ENCODE results near the gene ADAMTSL1.
"Not testable (repeated sequence)": the region's sequence is repeated elsewhere in the genome, so short reads cannot be mapped to it uniquely, and the experiment has no call there.

The ADAMTSL1 gene

GRCh38 chr9:18874990-18875389 lies 401.0 kb downstream of the ADAMTSL1 start:
- not testable (repeated sequence) for DNase-seq

- no peak for DNase-seq
These were observed 404.0 kb downstream of the ADAMTSL1 start for GRCh38 chr9:18877984-18878383.

DNA sequence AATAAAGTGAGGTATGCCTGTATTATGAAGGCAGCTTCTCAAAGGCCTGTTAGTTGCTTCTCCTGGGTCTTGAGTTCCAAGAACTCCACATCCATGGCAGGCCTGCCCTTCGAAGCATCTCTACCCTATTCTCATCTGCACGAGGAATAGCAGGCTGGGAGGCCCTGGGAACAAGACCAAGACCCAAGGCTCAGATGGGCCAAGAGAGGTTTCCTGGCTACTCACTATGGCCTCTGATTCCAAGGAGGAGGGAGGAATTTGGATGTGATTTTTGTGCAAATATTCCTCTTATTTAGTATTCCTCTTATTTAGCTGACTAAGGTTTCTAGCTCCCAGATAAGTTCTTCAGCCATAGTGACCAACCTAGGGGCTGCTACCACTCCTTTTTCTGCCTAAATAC lies 407.8 kb downstream of the ADAMTSL1 start:
- DNase-seq: no peak

GRCh38 chr9:18887546-18887945 lies 413.6 kb downstream of the ADAMTSL1 start:
- no peak for DNase-seq

DNA sequence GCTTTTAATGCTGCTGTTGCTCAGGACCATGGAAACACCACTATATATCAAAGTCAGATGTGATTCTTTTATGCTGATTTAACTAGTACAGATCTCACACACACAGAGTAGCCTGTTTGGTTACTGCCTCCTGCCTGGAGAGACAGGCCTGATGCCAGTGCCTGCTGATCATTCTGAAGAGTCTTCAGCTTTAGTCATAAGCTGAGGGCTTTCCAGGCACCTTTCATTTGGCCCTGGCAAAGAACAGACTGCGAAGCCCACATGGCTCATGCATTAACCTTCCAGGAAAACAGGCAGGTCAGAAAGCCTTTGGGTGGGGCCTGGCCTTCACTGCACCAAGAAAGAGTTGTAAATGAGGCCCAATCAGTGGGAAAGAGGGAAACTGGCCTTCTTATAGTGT lies 414.3 kb downstream of the ADAMTSL1 start:
- no peak for DNase-seq

DNA sequence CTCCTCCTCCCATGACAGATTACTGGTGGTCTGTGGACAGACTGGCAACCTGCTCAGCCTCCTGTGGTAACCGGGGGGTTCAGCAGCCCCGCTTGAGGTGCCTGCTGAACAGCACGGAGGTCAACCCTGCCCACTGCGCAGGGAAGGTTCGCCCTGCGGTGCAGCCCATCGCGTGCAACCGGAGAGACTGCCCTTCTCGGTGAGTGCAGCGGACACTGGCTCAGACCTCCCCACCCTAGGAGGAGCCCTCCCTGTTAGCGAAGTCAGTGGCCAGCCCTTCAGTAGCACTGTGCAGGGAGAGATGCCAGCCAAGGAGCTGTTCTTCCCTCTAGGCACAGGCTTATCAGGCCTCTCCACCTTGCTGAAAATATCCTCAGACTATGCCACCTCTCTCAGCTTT lies 415.6 kb downstream of the ADAMTSL1 start:
- DNase-seq: no peak

DNA sequence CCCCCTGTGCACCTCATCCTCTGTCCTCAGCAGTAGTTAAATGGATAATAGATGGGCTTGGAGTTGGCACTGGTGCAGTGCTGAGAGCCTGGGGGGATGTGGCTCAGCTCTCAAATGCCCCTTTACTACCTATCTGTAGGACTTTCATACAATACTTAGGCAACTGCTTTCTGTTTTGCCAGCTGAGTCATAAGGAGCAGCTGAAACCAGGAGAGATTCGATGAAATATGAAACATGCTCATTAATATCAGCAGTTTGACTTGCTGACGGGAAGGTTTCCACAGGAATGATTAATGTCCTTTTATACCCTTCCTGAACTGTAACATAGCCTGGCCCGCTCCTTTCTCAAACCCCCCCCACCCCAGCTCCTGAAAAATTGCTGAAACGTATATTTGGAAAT lies 416.4 kb downstream of the ADAMTSL1 start:
- DNase-seq: no peak

GRCh38 chr9:18891946-18892670 lies 418.2 kb downstream of the ADAMTSL1 start:
- DNase-seq: no peak

DNA sequence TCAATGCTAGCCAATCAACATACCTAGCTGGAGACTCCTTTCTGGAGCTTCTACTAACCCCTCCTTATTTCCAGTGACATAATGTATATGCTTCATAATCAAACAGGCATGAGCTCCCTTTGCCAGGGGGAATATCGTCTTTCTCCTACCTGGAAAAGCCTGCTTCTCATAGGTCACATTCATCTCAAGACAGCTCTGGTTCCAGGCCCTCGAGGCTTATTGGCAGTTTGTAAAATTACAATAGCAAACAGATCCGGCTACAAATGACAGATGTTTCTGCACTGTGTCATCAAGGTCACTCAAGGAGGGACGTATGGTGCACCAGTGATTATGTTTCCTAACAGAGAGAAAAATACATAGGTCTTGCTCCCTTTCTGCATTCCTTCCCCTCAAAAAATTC lies 419.1 kb downstream of the ADAMTSL1 start:
- DNase-seq: no peak

- no peak for DNase-seq
These were observed 419.5 kb downstream of the ADAMTSL1 start for GRCh38 chr9:18893491-18893890.

GRCh38 chr9:18896004-18896403 lies 422.1 kb downstream of the ADAMTSL1 start:
- no peak for DNase-seq

- DNase-seq: no peak
These were observed 422.7 kb downstream of the ADAMTSL1 start for GRCh38 chr9:18896531-18897179.

- DNase-seq: no peak
These were observed 429.5 kb downstream of the ADAMTSL1 start for GRCh38 chr9:18903450-18903849.

GRCh38 chr9:18905028-18905882 lies 431.3 kb downstream of the ADAMTSL1 start:
- DNase-seq: no peak

DNA sequence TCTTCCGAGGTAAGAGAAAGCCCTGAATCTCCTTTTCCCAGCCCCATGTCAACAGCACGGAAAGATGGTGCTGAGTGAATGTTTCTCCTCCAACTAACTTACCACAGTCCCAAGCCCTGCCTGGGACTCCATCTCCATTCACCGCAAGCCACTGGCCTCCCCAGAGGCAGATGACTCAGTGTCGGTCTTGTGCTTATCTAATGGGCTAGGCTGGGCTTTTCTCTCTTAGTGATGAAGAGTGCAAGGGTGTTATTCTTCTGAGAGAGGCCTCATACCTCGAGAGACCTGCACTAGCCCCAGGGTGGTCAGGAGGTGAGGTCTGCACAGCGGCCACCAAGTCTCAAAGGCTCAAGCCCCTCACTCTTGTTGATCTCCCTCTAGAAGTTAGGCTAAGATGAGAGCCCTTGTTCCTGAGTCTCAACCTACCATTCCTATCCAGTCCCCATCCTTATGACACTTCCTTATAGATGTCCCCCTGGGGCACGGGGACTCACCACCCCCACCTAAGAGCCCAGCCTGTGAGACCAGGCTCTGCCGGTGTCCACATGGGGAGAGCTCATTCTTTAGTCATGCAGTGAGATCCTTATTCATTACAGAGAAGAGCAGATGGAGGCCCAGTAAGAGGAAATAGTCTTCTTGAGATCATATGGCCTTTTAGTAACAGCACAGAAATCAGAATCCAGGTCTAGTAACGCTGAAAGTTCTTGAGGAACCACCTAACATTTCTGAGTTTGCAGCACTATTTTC lies 432.1 kb downstream of the ADAMTSL1 start:
- no peak for DNase-seq

- DNase-seq: no peak
These were observed 432.9 kb downstream of the ADAMTSL1 start for GRCh38 chr9:18906656-18907395.

DNA sequence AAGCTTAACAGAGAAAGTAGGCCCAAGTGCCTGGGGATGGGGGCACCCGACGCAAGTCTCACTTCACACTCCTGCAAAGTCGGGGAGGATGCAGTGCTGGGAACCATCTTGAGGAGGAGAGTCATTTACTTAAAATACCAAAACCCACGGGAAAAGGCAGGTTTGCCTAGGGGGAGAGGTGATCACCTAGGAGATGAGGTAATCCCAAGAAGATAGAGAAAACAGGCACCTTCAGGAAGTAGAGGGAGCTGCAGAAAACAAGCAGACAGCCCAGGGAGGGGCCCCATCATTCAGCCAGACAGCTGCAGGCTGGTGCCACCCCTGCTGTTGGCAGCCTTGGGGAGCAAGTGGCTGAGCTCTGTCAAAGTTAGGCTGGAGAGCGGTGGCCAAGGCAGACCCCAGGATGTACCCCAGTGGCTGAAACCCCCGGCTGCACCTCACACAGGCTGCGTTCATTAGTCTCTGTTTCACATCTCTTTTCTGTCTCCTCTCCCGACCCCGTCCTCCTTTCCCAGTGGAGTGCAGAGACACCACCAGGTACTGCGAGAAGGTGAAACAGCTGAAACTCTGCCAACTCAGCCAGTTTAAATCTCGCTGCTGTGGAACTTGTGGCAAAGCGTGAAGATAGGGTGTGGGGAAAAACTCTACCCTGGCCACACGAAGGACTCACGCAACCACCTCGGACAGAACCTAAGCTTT lies 434.1 kb downstream of the ADAMTSL1 start:
- no peak for DNase-seq

DNA sequence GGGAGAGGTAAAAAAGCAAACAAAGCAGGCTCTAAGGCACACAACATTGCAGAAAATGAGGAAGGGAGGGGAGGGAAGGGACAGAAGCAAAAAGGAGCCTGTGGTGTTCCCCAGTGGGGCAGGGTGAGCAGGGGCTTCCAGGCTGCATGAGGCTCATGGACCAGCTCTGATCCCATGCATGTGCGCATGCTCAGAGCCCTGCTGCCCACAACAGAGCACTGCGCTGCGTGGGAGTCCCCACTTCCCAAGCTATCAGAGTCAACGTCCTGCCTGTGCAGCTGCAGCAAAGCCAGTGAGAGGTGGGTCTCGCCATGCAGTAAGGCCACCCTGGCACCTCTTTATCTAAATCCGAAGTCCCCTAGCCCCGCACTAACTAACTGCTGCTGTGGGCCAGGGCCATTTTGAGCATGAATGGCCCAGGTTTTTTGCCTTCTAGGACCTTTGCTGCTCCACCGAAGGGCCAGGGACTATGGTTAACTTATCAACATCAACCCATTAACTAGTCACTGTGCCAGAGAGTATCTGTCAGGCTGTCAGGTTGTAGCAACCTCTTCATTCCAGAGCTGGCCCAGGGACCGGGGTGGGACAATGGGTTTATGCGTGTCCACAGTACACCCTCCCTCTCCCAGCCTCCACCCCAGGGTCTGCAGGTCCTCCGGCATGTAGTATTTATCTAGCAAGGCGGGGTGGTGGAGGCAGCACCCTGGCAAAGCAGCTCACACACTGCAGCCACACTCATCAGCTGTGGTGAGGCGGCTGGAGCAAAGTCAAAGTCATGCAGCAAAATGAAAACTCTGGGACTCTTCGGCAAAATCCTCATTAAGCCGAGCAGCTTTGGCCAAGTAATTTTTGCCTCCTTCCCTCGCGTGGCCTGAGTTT lies 435.4 kb downstream of the ADAMTSL1 start:
- no peak for DNase-seq

DNA sequence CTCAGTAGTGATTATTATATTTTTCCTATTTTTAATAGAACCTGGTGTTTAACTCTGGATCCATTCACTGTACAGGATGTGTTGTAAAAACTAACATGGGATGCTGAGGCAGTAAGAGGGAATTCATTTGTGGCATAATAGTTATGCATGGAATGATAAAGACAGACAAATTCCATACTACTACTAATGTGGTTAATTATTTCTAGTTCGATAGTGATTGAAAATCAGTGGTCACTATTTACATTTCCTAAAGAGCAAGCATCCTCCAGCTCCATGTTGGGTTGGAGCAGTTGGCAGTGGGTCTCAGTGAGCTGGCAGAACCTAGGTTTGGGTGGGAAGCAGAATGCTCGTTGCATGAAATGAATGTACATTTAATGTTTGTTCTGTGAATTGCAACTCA lies 436.5 kb downstream of the ADAMTSL1 start:
- DNase-seq: no peak

DNA sequence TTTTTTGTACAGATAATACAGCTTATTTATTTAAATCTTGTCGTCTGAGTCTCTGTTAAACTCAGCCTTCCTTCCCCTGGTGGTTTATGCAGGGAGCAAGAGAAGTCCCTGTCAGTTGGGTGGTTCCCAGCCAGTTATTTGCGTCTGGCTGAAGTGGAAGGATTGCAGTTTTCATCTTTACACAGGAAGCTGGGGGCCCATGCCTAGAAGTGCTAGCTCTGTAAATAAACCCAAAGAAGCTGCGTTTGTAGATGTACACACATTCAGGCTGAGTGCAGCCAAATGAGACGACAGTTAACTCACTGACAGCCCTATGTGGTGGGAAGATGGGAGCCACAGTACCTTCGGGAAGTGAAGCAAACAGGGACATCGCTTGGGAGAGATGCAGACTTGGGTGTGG lies 437.0 kb downstream of the ADAMTSL1 start:
- no peak for DNase-seq
